CD4-positive, alpha-beta T cell (primary cell): ENCODE results near the gene TENT4A. TPM values are rescaled to one million over a fixed set of nuclear protein-coding genes. Genes with fewer than 3 reads are reported as not detected.

Experiments
- ATAC-seq: fragments of 200-7000 bp; cut with Tn5 transposase; one replicate; pipeline ENCODE4 v1.10.0; 2022; ENCODE audit warnings: mild to moderate bottlenecking; ENCODE audit not compliant: poor library complexity
- CTCF ChIA-PET: fragments of 350-600 bp; sonication (Branson Sonifier 250); formaldehyde crosslinking; loops from one replicate; lab custom pipeline; 2021; ENCODE audit warnings: antibody characterized with exemption, inconsistent platforms; lab: Charles Lee
- POLR2A ChIA-PET: fragments of 350-600 bp; sonication (Branson Sonifier 250); formaldehyde crosslinking; loops from one replicate; lab custom pipeline; 2021; ENCODE audit warnings: antibody characterized with exemption, inconsistent platforms; lab: Charles Lee
- DNase-seq, 14 experiments: peaks; one replicate each; pipeline ENCODE4 v3.0.0-alpha.2; 2013 to 2020; ENCODE audit warnings: mixed read lengths in 2 of 14
- H3K27ac ChIP-seq, 2 donors: one replicate each; pipeline versions ENCODE4 v1.5.1 to v1.7.0; 2013; ENCODE audit warnings: low read length in 2 of 2, low read depth in 1 of 2, mild to moderate bottlenecking in 1 of 2
- H3K27me3 ChIP-seq, 2 experiments: 1 replicate in 1 of 2; 2 replicates in 1 of 2; pipeline versions ENCODE4 v1.6.1 to v1.7.0; 2013; ENCODE audit warnings: low read length in 2 of 2, control low read depth in 1 of 2, mild to moderate bottlenecking in 1 of 2, moderate library complexity in 1 of 2; ENCODE audit not compliant: insufficient read depth in 2 of 2, control insufficient read depth in 1 of 2
- H3K36me3 ChIP-seq: one replicate; pipeline ENCODE4 v1.6.1; 2013; ENCODE audit warnings: low read length, control low read depth; ENCODE audit not compliant: insufficient read depth
- H3K4me1 ChIP-seq: one replicate; pipeline ENCODE4 v1.6.1; 2013; ENCODE audit warnings: low read length, control low read depth; ENCODE audit not compliant: insufficient read depth
- H3K4me3 ChIP-seq: one replicate; pipeline ENCODE4 v1.5.1; 2013; ENCODE audit warnings: mild to moderate bottlenecking, low read length, moderate library complexity
- H3K9me3 ChIP-seq, 2 experiments: 1 replicate in 1 of 2; 2 replicates in 1 of 2; pipeline versions ENCODE4 v1.6.1 to v1.7.0; 2013; ENCODE audit warnings: low read length in 2 of 2, mild to moderate bottlenecking in 2 of 2, control low read depth in 1 of 2, moderate library complexity in 1 of 2; ENCODE audit not compliant: control insufficient read depth in 1 of 2, insufficient read depth in 1 of 2
- H3K27ac Mint-ChIP-seq: one replicate; pipeline ENCODE4 v1.8.0; 2020; ENCODE audit warnings: mixed read lengths
- H3K27me3 Mint-ChIP-seq: one replicate; pipeline ENCODE4 v1.8.0; 2021; ENCODE audit warnings: mixed read lengths
- H3K36me3 Mint-ChIP-seq: one replicate; pipeline ENCODE4 v1.8.0; 2021; ENCODE audit warnings: low read depth, mixed read lengths
- H3K4me1 Mint-ChIP-seq: one replicate; pipeline ENCODE4 v1.8.0; 2021; ENCODE audit warnings: low read depth, mixed read lengths
- H3K4me3 Mint-ChIP-seq: one replicate; pipeline ENCODE4 v1.8.0; 2020; ENCODE audit warnings: mild to moderate bottlenecking, mixed read lengths
- H3K9me3 Mint-ChIP-seq: one replicate; pipeline ENCODE4 v1.8.0; 2020; ENCODE audit warnings: mixed read lengths
- intact Hi-C, 2 experiments: fragments of 100-400 bp; cut with DNase I in 1 of 2; cut with micrococcal nuclease in 1 of 2; formaldehyde crosslinking; loops; one replicate each; pipeline versions ENCODE4 v1.15.1 to v1.9.0; 2023 to 2025; cut with DNase I, micrococcal nuclease
- total RNA-seq, 174 experiments: library from RNA in 2 of 174; stranded (reverse) in 2 of 174; gene quantifications; one replicate each; pipeline ENCODE4 v1.2.3 and lab custom pipeline; 2021 to 2026
- TF ChIP-seq, protein P1 (sequence below): fragments of 200-600 bp; IDR thresholded peaks from one replicate; pipeline ENCODE4 v1.8.0; 2022; ENCODE audit warnings: antibody characterized with exemption, mild to moderate bottlenecking

The TENT4A gene
- total RNA-seq, 2 experiments from 2014 or later: 49.2 to 51.9 TPM

DNA sequence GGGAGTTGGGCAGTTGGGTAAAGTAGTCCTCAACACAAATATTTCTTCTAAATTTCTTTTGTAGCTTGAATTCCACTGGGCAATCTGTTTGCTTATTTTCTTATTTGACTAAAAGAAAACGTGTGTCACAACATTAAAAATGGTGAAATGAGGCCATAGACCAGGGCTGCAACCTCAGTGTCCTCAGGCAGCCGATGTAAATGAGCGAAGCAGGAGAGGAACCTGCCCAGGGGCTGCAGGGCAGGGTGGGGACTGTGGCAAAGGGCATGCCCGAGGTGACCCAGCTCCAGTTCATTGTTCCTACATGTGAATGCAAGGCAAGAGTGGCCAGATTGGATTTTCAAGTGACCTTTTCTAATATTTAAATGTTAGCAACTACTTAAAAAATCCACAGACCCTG lies 74.7 kb downstream of the TENT4A start:
- no peak for DNase-seq
- Histone ChIP-seq H3K4me3 (no peak overlapping the region), H3K27ac (no peak overlapping the region), H3K36me3 (no peaks in the 10 kb centered on the region), H3K9me3 (no peaks in the 10 kb centered on the region), H3K4me1 (peaks cover 2% of the 10 kb centered on the region), H3K27me3 (peaks cover 0 to 3% of the 10 kb centered on the region in 2 experiments)
- Mint-ChIP-seq H3K27ac (no peak overlapping the region), H3K4me1 (peaks cover under 1% of the 10 kb centered on the region), H3K36me3 (no peaks in the 10 kb centered on the region), H3K4me3 (no peak overlapping the region), H3K27me3 (peaks cover 4% of the 10 kb centered on the region), H3K9me3 (no peaks in the 10 kb centered on the region)
- TF ChIP-seq, protein P1, sequence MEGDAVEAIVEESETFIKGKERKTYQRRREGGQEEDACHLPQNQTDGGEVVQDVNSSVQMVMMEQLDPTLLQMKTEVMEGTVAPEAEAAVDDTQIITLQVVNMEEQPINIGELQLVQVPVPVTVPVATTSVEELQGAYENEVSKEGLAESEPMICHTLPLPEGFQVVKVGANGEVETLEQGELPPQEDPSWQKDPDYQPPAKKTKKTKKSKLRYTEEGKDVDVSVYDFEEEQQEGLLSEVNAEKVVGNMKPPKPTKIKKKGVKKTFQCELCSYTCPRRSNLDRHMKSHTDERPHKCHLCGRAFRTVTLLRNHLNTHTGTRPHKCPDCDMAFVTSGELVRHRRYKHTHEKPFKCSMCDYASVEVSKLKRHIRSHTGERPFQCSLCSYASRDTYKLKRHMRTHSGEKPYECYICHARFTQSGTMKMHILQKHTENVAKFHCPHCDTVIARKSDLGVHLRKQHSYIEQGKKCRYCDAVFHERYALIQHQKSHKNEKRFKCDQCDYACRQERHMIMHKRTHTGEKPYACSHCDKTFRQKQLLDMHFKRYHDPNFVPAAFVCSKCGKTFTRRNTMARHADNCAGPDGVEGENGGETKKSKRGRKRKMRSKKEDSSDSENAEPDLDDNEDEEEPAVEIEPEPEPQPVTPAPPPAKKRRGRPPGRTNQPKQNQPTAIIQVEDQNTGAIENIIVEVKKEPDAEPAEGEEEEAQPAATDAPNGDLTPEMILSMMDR: no peak
- POLR2A ChIA-PET: no interaction called here
- intact Hi-C loops: no loop called here
- ATAC-seq: no peak
- CTCF ChIA-PET: no interaction called here

DNA sequence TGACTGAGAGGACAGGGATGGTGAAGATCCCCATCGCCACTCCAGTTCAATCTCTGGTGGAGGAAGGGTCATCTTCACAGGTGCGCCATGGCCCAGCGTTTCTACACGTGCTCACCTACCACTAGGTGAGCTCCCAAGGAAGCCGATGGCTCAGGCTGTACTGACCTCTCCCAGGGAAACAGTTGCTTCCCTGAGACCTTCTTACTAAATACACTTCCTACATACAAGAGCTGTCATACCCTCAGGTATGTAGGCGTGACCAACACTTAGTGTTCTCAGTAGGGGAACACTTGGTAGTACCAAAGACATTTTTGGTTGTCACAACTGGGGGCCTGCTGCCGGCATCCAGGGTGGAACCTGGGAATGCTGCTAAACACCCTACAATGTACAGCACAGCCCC lies 75.2 kb downstream of the TENT4A start:
- H3K9me3 Mint-ChIP-seq: no peaks in the 10 kb centered on the region
- H3K36me3 Mint-ChIP-seq: no peaks in the 10 kb centered on the region
- H3K4me3 ChIP-seq: no peak overlapping the region
- H3K27ac ChIP-seq: no peak overlapping the region
- peaks cover 0 to 3% of the 10 kb centered on the region in 2 experiments for H3K27me3 ChIP-seq
- no peaks in the 10 kb centered on the region for H3K36me3 ChIP-seq
- DNase-seq: no peak
- H3K4me3 Mint-ChIP-seq: no peak overlapping the region
- peaks cover 6% of the 10 kb centered on the region for H3K4me1 Mint-ChIP-seq
- ChIA-PET CTCF (no interaction called here), POLR2A (no interaction called here)
- intact Hi-C loops: no loop called here
- peaks cover 8% of the 10 kb centered on the region for H3K27me3 Mint-ChIP-seq
- peaks cover 6% of the 10 kb centered on the region for H3K4me1 ChIP-seq
- TF ChIP-seq, protein P1: no peak
- H3K27ac Mint-ChIP-seq: no peak overlapping the region
- ATAC-seq: no peak
- no peaks in the 10 kb centered on the region for H3K9me3 ChIP-seq

DNA sequence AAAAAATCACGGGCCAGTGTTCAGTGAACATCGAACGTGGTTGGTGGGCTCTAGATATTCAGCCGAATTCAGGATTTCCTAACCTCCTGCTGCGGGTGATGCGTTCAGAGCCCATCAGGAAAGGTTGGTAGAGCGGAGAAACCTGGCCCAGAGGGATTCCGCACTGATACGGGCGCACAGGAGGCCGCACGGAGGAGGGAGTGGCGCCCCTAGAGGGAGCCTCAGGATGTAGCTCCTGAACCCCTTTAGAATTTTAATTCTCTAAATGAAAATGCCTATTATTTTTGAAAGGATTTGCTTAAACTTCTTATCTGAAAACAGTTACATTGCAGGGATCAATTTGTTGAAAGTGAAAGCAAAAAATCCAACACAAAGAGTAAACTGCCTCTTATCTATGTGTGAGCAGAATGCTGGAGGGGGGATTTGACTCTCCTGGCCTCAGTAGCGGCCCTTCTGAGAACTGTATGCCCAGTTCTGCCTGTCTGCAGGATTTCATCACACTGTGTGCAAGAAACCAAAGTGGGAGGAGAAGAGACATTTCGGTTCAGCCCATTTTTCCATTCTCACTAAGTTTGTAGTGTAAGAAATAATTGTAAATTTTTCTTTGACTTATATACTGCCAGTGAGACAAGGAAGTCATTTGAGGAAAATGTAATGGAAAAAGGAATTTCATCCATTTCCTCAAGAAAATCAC lies 75.9 kb downstream of the TENT4A start:
- Mint-ChIP-seq H3K27ac (no peak overlapping the region), H3K36me3 (no peaks in the 10 kb centered on the region), H3K4me1 (peaks cover 7% of the 10 kb centered on the region), H3K4me3 (no peak overlapping the region), H3K9me3 (no peaks in the 10 kb centered on the region), H3K27me3 (peaks cover 8% of the 10 kb centered on the region)
- Histone ChIP-seq H3K27me3 (peaks cover 0 to 3% of the 10 kb centered on the region in 2 experiments), H3K9me3 (no peaks in the 10 kb centered on the region), H3K4me3 (no peak overlapping the region), H3K27ac (no peak overlapping the region), H3K4me1 (peaks cover 9% of the 10 kb centered on the region), H3K36me3 (no peaks in the 10 kb centered on the region)
- POLR2A ChIA-PET: no interaction called here
- intact Hi-C loops: no loop called here
- ATAC-seq: no peak
- TF ChIP-seq, protein P1: no peak
- no peak for DNase-seq
- CTCF ChIA-PET: no interaction called here
